K562 (cell line): Measurements from ENCODE around the gene LDAH. TPM values are rescaled to one million over a fixed set of nuclear protein-coding genes. Genes with fewer than 3 reads are reported as not detected.
A peak's percentile ranks its signal among the peaks of the same experiment; 100 is the strongest.

Experiments used
- ATAC-seq: fragments of 200-7000 bp; cut with Tn5 transposase; 3 replicates; pipeline ENCODE4 v1.9.1; 2020; ENCODE audit warnings: moderate library complexity
- BruUV-seq: library from RNA; stranded (reverse); fragments of 400-500 nt; replicated peaks from 2 replicates; lab custom pipeline; 2021; lab: Mats Ljungman, UMichigan
- CTCF ChIA-PET: fragments of 300-600 bp; formaldehyde crosslinking; extraction: SDS; loops from one replicate; lab custom pipeline; 2021; ENCODE audit warnings: low intra/inter-chr PET ratio; lab: Yijun Ruan, JAX
- POLR2A ChIA-PET: fragments of 300-600, 350-650 bp; sonication (Branson Sonifier 250); formaldehyde crosslinking; extraction: SDS; loops from one replicate; lab custom pipeline; 2021; ENCODE audit warnings: antibody characterized with exemption, inconsistent platforms; lab: Yijun Ruan, JAX
- DNase-seq, 4 experiments: peaks; one replicate each; pipeline versions ENCODE4 v3.0.0 to v3.0.0-alpha.2; 2011 to 2018; ENCODE audit warnings: low spot score in 3 of 4, mixed read lengths in 3 of 4; ENCODE audit errors: extremely low read depth in 1 of 4
- FAIRE-seq: peaks from 2 replicates; lab custom pipeline; 2011; peaks lifted over from hg19 to GRCh38; lab: Jason Lieb, UNC
- H2AFZ ChIP-seq: 2 replicates; pipeline ENCODE4 v1.6.0; 2011; ENCODE audit warnings: low read depth, low read length, control low read depth, inconsistent platforms
- H3K27ac ChIP-seq: fragments of 200-600 bp; 3 replicates; pipeline ENCODE4 v1.8.0; 2011; ENCODE audit warnings: low read depth, mild to moderate bottlenecking, control low read depth, inconsistent platforms, low read length, moderate library complexity, mixed read lengths; ENCODE audit errors: extremely low read depth
- H3K27me3 ChIP-seq, 2 experiments: fragments of 300-600 bp in 1 of 2; 2 replicates in 1 of 2; 3 replicates in 1 of 2; pipeline versions ENCODE4 v1.6.0 to v1.8.0; 2011; ENCODE audit warnings: inconsistent platforms in 2 of 2, low read length in 2 of 2, mild to moderate bottlenecking in 1 of 2, mixed read lengths in 1 of 2, moderate library complexity in 1 of 2; ENCODE audit not compliant: control insufficient read depth in 2 of 2, insufficient read depth in 2 of 2
- H3K36me3 ChIP-seq: fragments of 300-600 bp; 3 replicates; pipeline ENCODE4 v1.8.0; 2011; ENCODE audit warnings: mild to moderate bottlenecking, low read length, inconsistent platforms; ENCODE audit not compliant: control insufficient read depth, insufficient read depth
- H3K4me1 ChIP-seq, 2 experiments: fragments of 200-600 bp in 1 of 2; replicated peaks in 1 of 2; 2 replicates in 1 of 2; 3 replicates in 1 of 2; pipeline versions ENCODE4 v1.5.1 to v1.8.0; 2011; ENCODE audit warnings: inconsistent platforms in 2 of 2, low read length in 2 of 2, mild to moderate bottlenecking in 1 of 2, mixed read lengths in 1 of 2, moderate library complexity in 1 of 2; ENCODE audit not compliant: control insufficient read depth in 2 of 2, insufficient read depth in 2 of 2
- H3K4me2 ChIP-seq: 2 replicates; pipeline ENCODE4 v1.6.1; 2011; ENCODE audit warnings: low read length, control low read depth, inconsistent platforms, mixed read lengths; ENCODE audit not compliant: insufficient read depth
- H3K4me3 ChIP-seq: fragments of 200-600 bp; sonication (generic), shearing (Covaris generic); 2 replicates; pipeline ENCODE4 v1.5.1; 2016; ENCODE audit warnings: control low read depth, inconsistent platforms
- H3K79me2 ChIP-seq: fragments of 200-600 bp; 3 replicates; pipeline ENCODE4 v1.8.0; 2011; ENCODE audit warnings: low read length, inconsistent platforms; ENCODE audit not compliant: control insufficient read depth, insufficient read depth
- H3K9ac ChIP-seq, 2 experiments: 2 replicates each; pipeline versions ENCODE4 v1.6.0 to v1.6.1; 2011; ENCODE audit warnings: low read depth in 2 of 2, low read length in 2 of 2, control low read depth in 1 of 2, inconsistent platforms in 1 of 2, mild to moderate bottlenecking in 1 of 2, mixed read lengths in 1 of 2; ENCODE audit not compliant: insufficient read depth in 1 of 2
- H3K9me1 ChIP-seq: one replicate; pipeline ENCODE4 v1.6.0; 2011; ENCODE audit warnings: inconsistent platforms, mild to moderate bottlenecking, low read length, moderate library complexity; ENCODE audit not compliant: control insufficient read depth, insufficient read depth
- H3K9me3 ChIP-seq: replicated peaks from 2 replicates; pipeline ENCODE4 v1.5.1; 2011; ENCODE audit warnings: low read depth, low read length, inconsistent platforms; ENCODE audit not compliant: control insufficient read depth, insufficient read depth
- H4K20me1 ChIP-seq: replicated peaks from 2 replicates; pipeline ENCODE4 v1.6.1; 2011; ENCODE audit warnings: low read length, inconsistent platforms, mixed read lengths; ENCODE audit not compliant: control insufficient read depth, insufficient read depth
- BCOR ChIP-seq: fragments of 450-650 bp; IDR thresholded peaks from 2 replicates; pipeline ENCODE4 v1.6.1; 2016
- CBFA2T2 ChIP-seq: fragments of 450-650 bp; conservative IDR thresholded peaks from 2 replicates; pipeline ENCODE4 v1.6.1; 2017; ENCODE audit warnings: mild to moderate bottlenecking
- LARP7 ChIP-seq: fragments of 450-650 bp; IDR thresholded peaks from 2 replicates; pipeline ENCODE4 v1.6.1; 2016
- NFIC ChIP-seq: fragments of 450-650 bp; IDR thresholded peaks from 2 replicates; pipeline ENCODE4 v1.6.1; 2017; ENCODE audit warnings: mild to moderate bottlenecking, inconsistent platforms
- NKRF ChIP-seq: fragments of 450-650 bp; IDR thresholded peaks from 2 replicates; pipeline ENCODE4 v1.6.1; 2016; ENCODE audit warnings: borderline replicate concordance
- SRSF3 ChIP-seq: fragments of 200-400 bp; formaldehyde crosslinking; IDR thresholded peaks from 2 replicates; pipeline ENCODE4 v1.6.1; 2016; ENCODE audit warnings: mild to moderate bottlenecking, low read length, moderate library complexity; ENCODE audit not compliant: insufficient read depth
- TCFL5 ChIP-seq: fragments of 250-450 bp; sonication (Bioruptor Pico); conservative IDR thresholded peaks from 2 replicates; pipeline ENCODE4 v1.6.1; 2021; ENCODE audit warnings: mild to moderate bottlenecking, moderate library complexity, matching md5 sums
- ZNF512 ChIP-seq: IDR thresholded peaks from 2 replicates; pipeline ENCODE4 v1.6.1; 2016; ENCODE audit warnings: missing genetic modification characterization, missing compliant biosample characterization
- ZNF551 ChIP-seq: fragments of 250-450 bp; sonication (Bioruptor Pico); IDR thresholded peaks from 2 replicates; pipeline ENCODE4 v1.5.0; 2021; ENCODE audit warnings: mild to moderate bottlenecking, moderate library complexity
- WGBS: fragments of 100-300 bp; shearing (Covaris generic); methylation state at CpG from one replicate; pipeline ENCODE4 v1.1.6; 2016; ENCODE audit warnings: low coverage, mixed read lengths; ENCODE audit not compliant: insufficient coverage; ENCODE audit errors: missing lambda C conversion rate; 5-methylcytosine and 5-hydroxymethylcytosine counted together
- in situ Hi-C: fragments of 300-500 bp; cut with MboI; formaldehyde crosslinking; loops from 4 replicates; pipeline ENCODE4 v1.15.0; 2018; ENCODE audit warnings: inconsistent platforms, mixed read lengths
- intact Hi-C: fragments of 100-400 bp; cut with micrococcal nuclease; formaldehyde crosslinking; loops from 2 replicates; pipeline ENCODE4 v1.14.2; 2022
- polyA plus RNA-seq, 8 experiments: library from polyadenylated mRNA; depleted of rRNA in 4 of 8; stranded (reverse) in 5 of 8; unstranded in 3 of 8; fragments of >200 nt; fragmentation: Nextera tagmentation in 2 of 8; fragmentation: Illumina TruSeq in 1 of 8; extraction: Ambion mirVana in 2 of 8; extraction: Trizol in 1 of 8; gene quantifications; 2 replicates each; pipeline versions ENCODE4 v1.2.1 to v1.2.3, GENCODE V29; 2011 to 2014; ENCODE audit warnings: inconsistent platforms in 1 of 8, missing spikeins in 1 of 8
- total RNA-seq, 7 experiments: library from RNA; depleted of rRNA in 6 of 7; stranded (reverse); fragments of >200 nt in 6 of 7; fragmentation: Illumina TruSeq in 2 of 7; extraction: Trizol in 2 of 7; gene quantifications; 2 replicates each; pipeline versions ENCODE4 v1.2.1 to v1.2.3, GENCODE V29; 2011 to 2021; ENCODE audit warnings: low replicate concordance in 1 of 7
- TF ChIP-seq, protein P1 (sequence below), 2 experiments: IDR thresholded peaks in 1 of 2; conservative IDR thresholded peaks in 1 of 2; 2 replicates each; pipeline ENCODE4 v1.6.1; 2016; ENCODE audit warnings: low read depth in 2 of 2, mild to moderate bottlenecking in 1 of 2, missing compliant biosample characterization in 1 of 2, missing genetic modification characterization in 1 of 2, moderate library complexity in 1 of 2

LDAH gene
- total and polyA plus RNA-seq, 9 of the 15 experiments (the other 6 are each of a cell fraction or from before 2014, with no cell fraction given): 22.3 to 60.1 (median 40.0) TPM

GRCh38 chr2:20822535-20823490 is at the start of gene LDAH (continued):
- TF ChIP-seq CBFA2T2 (0 out of 2 replicates have a peak, but pooled peaks have one; percentile 4), ZNF512 (tag) (peak; percentile 51; the same call in 1 of the 2 replicates), SRSF3 (peak; percentile 69; the same call in 1 of the 2 replicates)
- TF ChIP-seq, all 486 proteins: peak for 161

DNA sequence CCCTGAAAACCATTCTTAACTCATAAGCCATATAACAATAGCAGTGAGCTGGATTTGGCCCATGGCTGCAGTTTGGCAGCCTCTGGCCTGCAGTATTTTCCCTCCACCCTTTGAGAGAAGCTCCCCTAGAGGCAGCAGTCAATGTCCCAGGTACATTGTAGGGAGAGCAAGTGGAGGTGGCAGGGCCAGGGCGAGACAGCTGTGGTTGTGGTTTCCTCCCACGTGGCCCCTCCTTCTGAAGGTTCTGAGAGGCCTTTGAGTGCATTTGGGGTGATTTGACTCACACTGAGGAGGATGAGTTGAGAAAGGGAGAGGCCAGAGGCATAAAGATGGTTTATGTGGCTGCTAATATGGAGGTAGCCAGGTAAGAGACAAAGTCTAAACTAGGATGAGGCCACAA is 45.5 kb upstream of the LDAH start:
- intact Hi-C loops: no loop called here
- WGBS: 0% methylated on average over 2 of the region's 2 CpGs
- H3K4me3 ChIP-seq: no peak overlapping the region
- no peaks in the 10 kb centered on the region for H3K9me3 ChIP-seq
- H3K4me1 ChIP-seq: no peaks in the 10 kb centered on the region
- no peaks in the 10 kb centered on the region; a peak in 2 of 5 replicates for H3K27me3 ChIP-seq
- H2AFZ ChIP-seq: no peak overlapping the region
- FAIRE-seq (no peak), ATAC-seq (no peak), DNase-seq (no peak)
- no peaks in the 10 kb centered on the region for H3K9me1 ChIP-seq
- H3K27ac ChIP-seq: no peak overlapping the region
- no peaks in the 10 kb centered on the region for H3K36me3 ChIP-seq
- CTCF ChIA-PET: no interaction called here
- TF ChIP-seq, protein P1, sequence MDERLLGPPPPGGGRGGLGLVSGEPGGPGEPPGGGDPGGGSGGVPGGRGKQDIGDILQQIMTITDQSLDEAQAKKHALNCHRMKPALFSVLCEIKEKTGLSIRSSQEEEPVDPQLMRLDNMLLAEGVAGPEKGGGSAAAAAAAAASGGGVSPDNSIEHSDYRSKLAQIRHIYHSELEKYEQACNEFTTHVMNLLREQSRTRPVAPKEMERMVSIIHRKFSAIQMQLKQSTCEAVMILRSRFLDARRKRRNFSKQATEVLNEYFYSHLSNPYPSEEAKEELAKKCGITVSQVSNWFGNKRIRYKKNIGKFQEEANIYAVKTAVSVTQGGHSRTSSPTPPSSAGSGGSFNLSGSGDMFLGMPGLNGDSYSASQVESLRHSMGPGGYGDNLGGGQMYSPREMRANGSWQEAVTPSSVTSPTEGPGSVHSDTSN (CRISPR knock-in tag; IDR thresholded peaks at IDR 0.05; ENCODE audit: low read depth): no peak
- TF ChIP-seq, protein P1 (tag; conservative IDR thresholded peaks at IDR 0.05; ENCODE audit: low read depth): no peak
- TF ChIP-seq TCFL5 (CRISPR knock-in tag): no peak
- no peak for TF ChIP-seq NFIC
- TF ChIP-seq NKRF: no peak
- no peak for TF ChIP-seq BCOR
- TF ChIP-seq ZNF551 (CRISPR knock-in tag): no peak
- TF ChIP-seq LARP7: no peak
- no peaks in the 10 kb centered on the region for H3K79me2 ChIP-seq
- H3K9ac ChIP-seq: no peak overlapping the region; a peak in 1 of 4 replicates
- H4K20me1 ChIP-seq: no peaks in the 10 kb centered on the region
- in situ Hi-C loops: no loop called here
- no TSS peak for BruUV-seq
- no peak overlapping the region for H3K4me2 ChIP-seq
- POLR2A ChIA-PET: interaction anchor here (1.1 kb wide), 1 partner anchor 12 kb away, joined by 3 read pairs; no protein-coding TSS in a partner anchor
